SK-N-SH (cell line): ENCODE results near the gene NCAPH2. TPM values are rescaled to one million over a fixed set of nuclear protein-coding genes. Genes with fewer than 3 reads are reported as not detected.

Experiments
- CTCF ChIA-PET: fragments of 300-600, 350-600 bp; formaldehyde crosslinking; extraction: SDS; loops from one replicate; lab custom pipeline; 2021; lab: Yijun Ruan, JAX
- POLR2A ChIA-PET: fragments of 350-600 bp; sonication (Branson Sonifier 250); formaldehyde crosslinking; extraction: SDS; loops from one replicate; lab custom pipeline; 2020; ENCODE audit warnings: antibody characterized with exemption, inconsistent platforms; lab: Yijun Ruan, JAX
- DNase-seq: peaks from one replicate; pipeline ENCODE4 v3.0.0; 2012
- H2AFZ ChIP-seq: fragments of 200-600 bp; sonication (generic); 2 replicates; pipeline ENCODE4 v1.8.1; 2016; ENCODE audit warnings: antibody characterized with exemption, mild to moderate bottlenecking, low read depth
- H3F3A ChIP-seq: fragments of 200-600 bp; sonication (generic); replicated peaks from 2 replicates; pipeline ENCODE3; 2016; ENCODE audit warnings: antibody characterized with exemption, mild to moderate bottlenecking; ENCODE audit not compliant: insufficient read depth
- H3K27ac ChIP-seq, 2 experiments: fragments of 200-500 bp in 1 of 2; fragments of 200-600 bp in 1 of 2; sonication (Bioruptor generic) in 1 of 2; sonication (generic), shearing (Covaris generic) in 1 of 2; 2 replicates each; pipeline versions ENCODE4 v1.5.1 to v1.6.1; 2014 to 2016; ENCODE audit warnings: low read depth in 2 of 2, inconsistent platforms in 1 of 2, low read length in 1 of 2, mild to moderate bottlenecking in 1 of 2, mixed read lengths in 1 of 2
- H3K27me3 ChIP-seq: fragments of 200-600 bp; sonication (generic), shearing (Covaris generic); 2 replicates; pipeline ENCODE4 v1.6.1; 2016; ENCODE audit warnings: mixed run types; ENCODE audit not compliant: insufficient read depth
- H3K36me3 ChIP-seq, 2 experiments: fragments of 200-500 bp in 1 of 2; fragments of 200-600 bp in 1 of 2; sonication (Bioruptor generic) in 1 of 2; sonication (generic) in 1 of 2; replicated peaks in 1 of 2; 2 replicates each; pipeline versions ENCODE3 to v1.5.1; 2014 to 2016; ENCODE audit warnings: low read length in 1 of 2, mild to moderate bottlenecking in 1 of 2; ENCODE audit not compliant: insufficient read depth in 2 of 2, control insufficient read depth in 1 of 2
- H3K4me1 ChIP-seq, 2 experiments: fragments of 200-500 bp in 1 of 2; fragments of 200-600 bp in 1 of 2; sonication (Bioruptor generic) in 1 of 2; sonication (generic), shearing (Covaris generic) in 1 of 2; 2 replicates each; pipeline versions ENCODE4 v1.5.1 to v1.6.1; 2014 to 2016; ENCODE audit warnings: low read depth in 1 of 2, low read length in 1 of 2, mixed run types in 1 of 2; ENCODE audit not compliant: insufficient read depth in 2 of 2, control insufficient read depth in 1 of 2
- H3K4me2 ChIP-seq: fragments of 200-600 bp; sonication (generic), shearing (Covaris generic); 2 replicates; pipeline ENCODE4 v1.6.1; 2017; ENCODE audit warnings: mixed run types
- H3K4me3 ChIP-seq, 2 experiments: fragments of 200-500 bp in 1 of 2; fragments of 200-600 bp in 1 of 2; sonication (Bioruptor generic) in 1 of 2; sonication (generic), shearing (Covaris generic) in 1 of 2; 2 replicates each; pipeline versions ENCODE4 v1.5.1 to v1.8.1; 2014 to 2016; ENCODE audit warnings: low read depth in 2 of 2, inconsistent platforms in 1 of 2, low read length in 1 of 2, mild to moderate bottlenecking in 1 of 2, mixed read lengths in 1 of 2, moderate library complexity in 1 of 2
- H3K79me2 ChIP-seq: fragments of 200-600 bp; sonication (generic); 2 replicates; pipeline ENCODE4 v1.8.1; 2017; ENCODE audit warnings: mild to moderate bottlenecking; ENCODE audit not compliant: insufficient read depth
- H3K9ac ChIP-seq: fragments of 200-600 bp; sonication (generic); 2 replicates; pipeline ENCODE4 v1.6.1; 2017; ENCODE audit warnings: mixed run types
- H3K9me2 ChIP-seq: fragments of 200-600 bp; sonication (generic); 2 replicates; pipeline ENCODE4 v1.6.1; 2017; ENCODE audit warnings: mixed run types
- H3K9me3 ChIP-seq: fragments of 200-600 bp; sonication (generic); 2 replicates; pipeline ENCODE4 v1.6.1; 2017; ENCODE audit warnings: mixed run types, mild to moderate bottlenecking, moderate library complexity
- H4K20me1 ChIP-seq: fragments of 200-600 bp; sonication (generic); 2 replicates; pipeline ENCODE4 v1.6.1; 2017; ENCODE audit warnings: mild to moderate bottlenecking, mixed run types; ENCODE audit not compliant: insufficient read depth
- CTCF ChIP-seq: fragments of 200-600 bp; sonication (generic); IDR thresholded peaks from 2 replicates; pipeline ENCODE4 v1.6.1; 2017; ENCODE audit warnings: antibody characterized with exemption, mild to moderate bottlenecking, moderate library complexity
- EP300 ChIP-seq, 2 experiments: IDR thresholded peaks; 2 replicates each; pipeline versions ENCODE4 v1.4.0 to v1.6.1; 2012; ENCODE audit warnings: borderline replicate concordance in 1 of 2, low read depth in 1 of 2, low read length in 1 of 2
- FOXJ3 ChIP-seq: sonication (generic); formaldehyde crosslinking; IDR thresholded peaks from 2 replicates; pipeline ENCODE4 v1.5.1; 2020; ENCODE audit warnings: mild to moderate bottlenecking, missing genetic modification reagents
- FOXM1 ChIP-seq: IDR thresholded peaks from 2 replicates; pipeline ENCODE4 v1.4.0; 2012; ENCODE audit warnings: low read depth, mild to moderate bottlenecking
- JUND ChIP-seq: IDR thresholded peaks from 2 replicates; pipeline ENCODE4 v1.4.0; 2012
- PBX3 ChIP-seq: IDR thresholded peaks from 2 replicates; pipeline ENCODE4; 2012
- SMC3 ChIP-seq: IDR thresholded peaks from 2 replicates; pipeline ENCODE4 v1.6.1; 2012; ENCODE audit warnings: low read depth, low read length, improper control_type of control experiment
- ZBTB33 ChIP-seq: IDR thresholded peaks from 2 replicates; pipeline ENCODE4 v1.4.0; 2012; ENCODE audit warnings: low read depth, borderline replicate concordance
- WGBS: methylation state at CpG from one replicate; pipeline ENCODE4 v1.1.6; 2017; ENCODE audit warnings: low lambda C conversion rate; 5-methylcytosine and 5-hydroxymethylcytosine counted together
- polyA plus RNA-seq, 3 experiments: library from polyadenylated mRNA; depleted of rRNA; stranded (reverse); fragments of >200 nt; gene quantifications; 2 replicates each; pipeline ENCODE4 v1.2.3, GENCODE V29; 2012
- TF ChIP-seq, protein P1 (sequence below): IDR thresholded peaks from 2 replicates; pipeline ENCODE4 v1.6.1; 2012; ENCODE audit warnings: mild to moderate bottlenecking, low read depth, low read length, moderate library complexity

Gene NCAPH2
- polyA plus RNA-seq, 1 of the 3 experiments (the other 2 are of a cell fraction) = 22.4 TPM

DNA sequence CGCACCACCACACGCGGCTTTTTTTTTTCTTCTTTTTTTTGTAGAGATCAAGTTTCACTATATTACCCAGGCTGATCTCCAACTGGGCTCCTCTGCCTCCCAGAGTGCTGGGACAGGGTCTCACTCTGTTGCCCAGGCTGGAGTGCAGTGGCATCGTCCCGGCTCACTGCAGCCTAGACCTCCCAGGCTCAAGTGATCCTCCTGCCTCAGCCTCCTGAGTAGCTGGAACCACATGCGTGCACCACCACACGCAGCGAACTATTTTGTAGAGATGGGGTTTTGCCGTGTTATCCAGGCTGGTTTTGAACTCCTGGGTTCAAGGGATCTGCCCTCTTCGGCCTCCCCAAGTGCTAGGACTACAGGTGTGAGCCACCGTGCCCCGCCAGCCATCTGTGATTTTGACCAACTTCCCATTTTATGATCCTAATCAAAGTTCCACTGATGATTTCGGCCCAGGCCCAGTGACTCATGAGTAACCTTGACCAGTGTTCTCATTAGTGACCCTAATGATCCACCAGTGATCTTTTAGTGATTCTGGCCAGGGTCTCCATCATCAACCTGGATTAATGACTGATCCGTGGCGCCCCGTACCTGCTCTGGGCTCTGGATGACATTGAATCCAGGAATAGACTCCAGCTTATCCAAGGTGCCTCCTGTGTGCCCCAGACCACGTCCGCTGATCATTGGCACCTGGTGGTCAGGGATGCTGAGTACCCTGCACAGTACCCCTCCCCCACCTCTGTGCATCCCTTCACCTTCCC is 20.1 kb downstream of the NCAPH2 start:
- TF ChIP-seq, protein P1, sequence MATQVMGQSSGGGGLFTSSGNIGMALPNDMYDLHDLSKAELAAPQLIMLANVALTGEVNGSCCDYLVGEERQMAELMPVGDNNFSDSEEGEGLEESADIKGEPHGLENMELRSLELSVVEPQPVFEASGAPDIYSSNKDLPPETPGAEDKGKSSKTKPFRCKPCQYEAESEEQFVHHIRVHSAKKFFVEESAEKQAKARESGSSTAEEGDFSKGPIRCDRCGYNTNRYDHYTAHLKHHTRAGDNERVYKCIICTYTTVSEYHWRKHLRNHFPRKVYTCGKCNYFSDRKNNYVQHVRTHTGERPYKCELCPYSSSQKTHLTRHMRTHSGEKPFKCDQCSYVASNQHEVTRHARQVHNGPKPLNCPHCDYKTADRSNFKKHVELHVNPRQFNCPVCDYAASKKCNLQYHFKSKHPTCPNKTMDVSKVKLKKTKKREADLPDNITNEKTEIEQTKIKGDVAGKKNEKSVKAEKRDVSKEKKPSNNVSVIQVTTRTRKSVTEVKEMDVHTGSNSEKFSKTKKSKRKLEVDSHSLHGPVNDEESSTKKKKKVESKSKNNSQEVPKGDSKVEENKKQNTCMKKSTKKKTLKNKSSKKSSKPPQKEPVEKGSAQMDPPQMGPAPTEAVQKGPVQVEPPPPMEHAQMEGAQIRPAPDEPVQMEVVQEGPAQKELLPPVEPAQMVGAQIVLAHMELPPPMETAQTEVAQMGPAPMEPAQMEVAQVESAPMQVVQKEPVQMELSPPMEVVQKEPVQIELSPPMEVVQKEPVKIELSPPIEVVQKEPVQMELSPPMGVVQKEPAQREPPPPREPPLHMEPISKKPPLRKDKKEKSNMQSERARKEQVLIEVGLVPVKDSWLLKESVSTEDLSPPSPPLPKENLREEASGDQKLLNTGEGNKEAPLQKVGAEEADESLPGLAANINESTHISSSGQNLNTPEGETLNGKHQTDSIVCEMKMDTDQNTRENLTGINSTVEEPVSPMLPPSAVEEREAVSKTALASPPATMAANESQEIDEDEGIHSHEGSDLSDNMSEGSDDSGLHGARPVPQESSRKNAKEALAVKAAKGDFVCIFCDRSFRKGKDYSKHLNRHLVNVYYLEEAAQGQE = no peak
- Histone ChIP-seq H3K4me2 (no peak overlapping the region), H3K27ac (no peak overlapping the region; a peak in 1 of 4 replicates), H3K79me2 (peaks cover 15% of the 10 kb centered on the region), H3K9me3 (no peaks in the 10 kb centered on the region), H4K20me1 (peaks cover 8% of the 10 kb centered on the region; the same call in 1 of the 2 replicates), H3K4me3 (no peak overlapping the region), H3K4me1 (peaks cover 7 to 34% of the 10 kb centered on the region in 2 experiments; a peak in 2 of 4 replicates), H3K27me3 (no peaks in the 10 kb centered on the region), H3F3A (peaks cover 19% of the 10 kb centered on the region), H3K9me2 (no peaks in the 10 kb centered on the region), H3K9ac (no peak overlapping the region), H2AFZ (no peak overlapping the region), H3K36me3 (peaks cover 0 to 9% of the 10 kb centered on the region in 2 experiments)
- no peak for DNase-seq
- ChIA-PET CTCF (interaction anchor here (0.6 to 2.4 kb wide), 8 partner anchors 10 to 37 kb away, joined by 3 to 13 read pairs (median 3); partner anchors contain the start of genes LMF2 and SYCE3), POLR2A (interaction anchor here (0.6 to 0.7 kb wide), 2 partner anchors 72 to 177 kb away, joined by 3 to 4 read pairs; no protein-coding TSS in a partner anchor)
- WGBS = 94% methylated on average over 13 of the region's 18 CpGs

- Histone ChIP-seq H3K36me3 (peaks cover 0 to 1% of the 10 kb centered on the region in 2 experiments), H3K4me1 (peaks cover 7 to 31% of the 10 kb centered on the region in 2 experiments; a peak in 2 of 4 replicates), H3K9me3 (no peaks in the 10 kb centered on the region), H4K20me1 (peaks cover 7% of the 10 kb centered on the region; the same call in 1 of the 2 replicates), H3K9me2 (no peaks in the 10 kb centered on the region), H3K27ac (no peak overlapping the region; a peak in 1 of 4 replicates), H3K27me3 (no peaks in the 10 kb centered on the region), H2AFZ (no peak overlapping the region), H3F3A (peaks cover 19% of the 10 kb centered on the region), H3K79me2 (peaks cover 8% of the 10 kb centered on the region), H3K4me2 (no peak overlapping the region), H3K4me3 (no peak overlapping the region), H3K9ac (no peak overlapping the region)
- no peak for DNase-seq
- ChIA-PET CTCF (interaction anchor here (0.6 to 2.4 kb wide), 7 partner anchors 9 to 233 kb away, joined by 3 to 13 read pairs (median 3); partner anchors contain the start of genes LMF2 and SYCE3), POLR2A (interaction anchor here (0.6 to 0.7 kb wide), 2 partner anchors 71 to 177 kb away, joined by 3 to 4 read pairs; no protein-coding TSS in a partner anchor)
- WGBS = 88% methylated on average over 6 of the region's 15 CpGs
- TF ChIP-seq PBX3 (no peak; the same call in 1 of the 2 replicates), CTCF (no peak), FOXJ3 (CRISPR knock-in tag) (no peak), ZBTB33 (no peak), SMC3 (no peak), FOXM1 (no peak), JUND (no peak), EP300 (IDR thresholded peaks at IDR 0.05; ENCODE audit: borderline replicate concordance in 1 of 2, low read depth in 1 of 2, low read length in 1 of 2) (no peak)
- TF ChIP-seq, protein P1 = no peak
Observed at GRCh38 chr22:50528682-50529415, 20.8 kb downstream of the NCAPH2 start.
